LoVo (cell line): ENCODE measurements around the gene BLACAT1.
"Not testable (repeated sequence)": the region's sequence is repeated elsewhere in the genome, so short reads cannot be mapped to it uniquely, and the experiment has no call there.

Experiments used
- DNase-seq: peaks from one replicate; pipeline ENCODE4 v3.0.0-alpha.2; 2016; ENCODE audit warnings: low spot score

The BLACAT1 gene

DNA sequence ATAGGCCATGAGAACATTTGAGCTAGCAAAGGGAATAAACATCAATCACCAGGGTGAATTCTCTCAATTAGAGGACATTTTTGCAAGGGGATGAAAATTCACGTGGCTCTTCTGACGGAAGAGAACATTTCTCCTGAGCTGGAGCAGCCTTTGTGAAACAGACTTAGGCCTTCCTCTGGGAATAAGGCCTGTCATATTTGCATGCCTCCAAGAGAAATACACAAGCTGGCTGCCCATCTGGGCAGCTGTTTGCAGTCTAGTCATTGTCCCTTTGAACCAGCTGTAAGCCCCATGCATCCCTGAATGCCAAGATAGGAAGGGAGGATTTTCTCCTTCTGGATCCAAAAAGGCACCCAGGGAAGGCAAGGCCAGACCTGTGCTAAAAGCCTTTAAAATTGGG, 39.5 kb downstream of the BLACAT1 start:
- DNase-seq, result no peak

DNA sequence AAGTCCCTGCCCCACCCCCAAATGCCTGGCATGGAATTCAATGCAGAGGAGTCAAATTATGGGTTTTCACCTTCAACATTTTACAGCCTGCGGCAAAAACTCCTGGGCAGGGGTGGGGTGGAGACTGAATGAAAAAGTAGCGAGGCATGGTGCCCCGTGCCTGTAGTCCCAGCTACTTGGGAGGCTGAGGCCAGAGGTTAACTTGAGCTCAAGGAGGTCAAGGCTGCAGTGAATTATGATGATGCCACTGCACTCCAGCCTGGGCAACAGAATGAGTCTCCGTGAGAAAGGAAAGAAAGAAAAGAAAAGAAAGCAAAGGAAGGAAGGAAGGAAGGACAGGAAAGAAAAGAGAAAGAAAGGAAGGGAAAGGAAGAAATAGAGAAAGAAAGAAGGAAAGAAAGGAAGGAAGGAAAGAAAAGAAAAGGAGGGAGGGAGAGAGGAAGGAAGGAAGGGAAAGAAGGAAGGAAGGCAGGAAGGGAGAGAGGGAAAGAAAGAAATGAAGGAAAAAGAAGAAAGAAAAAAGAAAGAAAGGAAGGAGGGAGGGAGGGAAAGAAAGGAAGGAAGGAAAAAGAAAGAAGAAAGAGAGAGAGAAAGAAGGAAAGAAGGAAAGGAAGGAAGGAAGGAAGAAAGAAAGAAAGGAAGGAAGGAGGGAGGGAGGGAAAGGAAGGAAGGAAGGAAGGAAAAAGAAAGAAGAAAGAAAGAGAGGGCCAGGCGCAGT, 45.1 kb downstream of the BLACAT1 start:
- peak; percentile 9 for DNase-seq

GRCh38 chr1:205407970-205408369, 47.9 kb downstream of the BLACAT1 start:
- DNase-seq, result no peak

DNA sequence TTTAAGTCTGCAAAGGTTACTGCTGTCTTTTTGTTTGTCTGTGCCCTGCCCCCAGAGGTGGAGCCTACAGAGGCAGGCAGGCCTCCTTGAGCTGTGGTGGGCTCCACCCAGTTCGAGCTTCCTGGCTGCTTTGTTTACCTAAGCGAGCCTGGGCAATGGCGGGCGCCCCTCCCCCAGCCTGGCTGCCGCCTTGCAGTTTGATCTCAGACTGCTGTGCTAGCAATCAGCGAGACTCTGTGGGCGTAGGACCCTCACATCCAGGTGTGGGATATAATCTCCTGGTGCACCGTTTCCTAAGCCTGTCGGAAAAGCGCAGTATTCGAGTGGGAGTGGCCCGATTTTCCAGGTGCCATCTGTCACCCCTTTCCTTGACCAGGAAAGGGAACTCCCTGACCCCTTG, 49.6 kb downstream of the BLACAT1 start:
- not testable (repeated sequence) for DNase-seq
